CD1c-positive myeloid dendritic cell (primary cell): ENCODE data around the gene RSPH3.

Experiments used
- DNase-seq: peaks from one replicate; pipeline ENCODE4 v3.0.0-alpha.2; 2016; ENCODE audit errors: extremely low spot score

RSPH3 gene

GRCh38 chr6:158938220-158938619, 61.8 kb downstream of the RSPH3 start:
- DNase-seq, result no peak

- DNase-seq, result no peak
Measured at GRCh38 chr6:158934157-158934556, 65.8 kb downstream of the RSPH3 start.

GRCh38 chr6:158933079-158933595, 66.9 kb downstream of the RSPH3 start:
- no peak for DNase-seq

- DNase-seq, result no peak
Measured at GRCh38 chr6:158928068-158928467, 71.9 kb downstream of the RSPH3 start.

GRCh38 chr6:158926414-158926813, 73.6 kb downstream of the RSPH3 start:
- no peak for DNase-seq

GRCh38 chr6:158924499-158925455, 75.2 kb downstream of the RSPH3 start:
- no peak for DNase-seq

- DNase-seq, result no peak
Measured at GRCh38 chr6:158923805-158924498, 76.0 kb downstream of the RSPH3 start.
